Measurements from ENCODE around the gene NAB2.

DNA sequence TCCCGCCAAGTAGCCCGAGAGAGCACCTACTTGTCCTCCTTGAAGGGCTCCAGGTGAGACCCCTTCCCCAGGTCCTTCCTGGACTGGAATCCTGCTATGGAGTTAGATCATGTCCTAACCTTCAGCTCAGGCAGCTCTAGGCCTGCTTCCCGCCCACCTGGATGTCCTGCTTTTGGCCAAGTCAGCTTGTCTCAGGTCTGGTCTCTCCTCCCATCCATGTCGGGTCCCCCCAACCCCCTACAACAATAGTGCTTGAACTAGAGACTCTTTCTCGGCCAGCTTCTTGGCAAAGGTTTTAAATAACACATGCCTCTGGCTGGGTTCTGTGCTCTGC, 3.6 kb downstream of the NAB2 start:
- TF ChIP-seq, protein P1, sequence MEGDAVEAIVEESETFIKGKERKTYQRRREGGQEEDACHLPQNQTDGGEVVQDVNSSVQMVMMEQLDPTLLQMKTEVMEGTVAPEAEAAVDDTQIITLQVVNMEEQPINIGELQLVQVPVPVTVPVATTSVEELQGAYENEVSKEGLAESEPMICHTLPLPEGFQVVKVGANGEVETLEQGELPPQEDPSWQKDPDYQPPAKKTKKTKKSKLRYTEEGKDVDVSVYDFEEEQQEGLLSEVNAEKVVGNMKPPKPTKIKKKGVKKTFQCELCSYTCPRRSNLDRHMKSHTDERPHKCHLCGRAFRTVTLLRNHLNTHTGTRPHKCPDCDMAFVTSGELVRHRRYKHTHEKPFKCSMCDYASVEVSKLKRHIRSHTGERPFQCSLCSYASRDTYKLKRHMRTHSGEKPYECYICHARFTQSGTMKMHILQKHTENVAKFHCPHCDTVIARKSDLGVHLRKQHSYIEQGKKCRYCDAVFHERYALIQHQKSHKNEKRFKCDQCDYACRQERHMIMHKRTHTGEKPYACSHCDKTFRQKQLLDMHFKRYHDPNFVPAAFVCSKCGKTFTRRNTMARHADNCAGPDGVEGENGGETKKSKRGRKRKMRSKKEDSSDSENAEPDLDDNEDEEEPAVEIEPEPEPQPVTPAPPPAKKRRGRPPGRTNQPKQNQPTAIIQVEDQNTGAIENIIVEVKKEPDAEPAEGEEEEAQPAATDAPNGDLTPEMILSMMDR (IDR thresholded peaks at IDR 0.05; ENCODE audit: insufficient read depth, low read length, poor library complexity, severe bottlenecking): no peak
- TF ChIP-seq EZH2phosphoT487 (conservative IDR thresholded peaks at IDR 0.05; ENCODE audit: low read length): no peak

All from SU-DHL-6 (cell line).